Ascending aorta (tissue), 2 donors: Measurements from ENCODE around the gene RAD54L2. TPM values are rescaled to one million over a fixed set of nuclear protein-coding genes. Genes with fewer than 3 reads are reported as not detected.
"Not testable (repeated sequence)": the region's sequence is repeated elsewhere in the genome, so short reads cannot be mapped to it uniquely, and the experiment has no call there.

ENCODE experiments used
- DNase-seq, 2 donors: peaks; one replicate each; pipeline ENCODE4 v3.0.0-alpha.2; 2019; ENCODE audit warnings: low spot score in 2 of 2
- H3K27ac ChIP-seq, 2 donors: fragments of 200-600 bp; sonication (generic); one replicate each; pipeline ENCODE4 v1.5.1; 2016 to 2017; ENCODE audit warnings: mild to moderate bottlenecking in 1 of 2
- H3K27me3 ChIP-seq: fragments of 200-600 bp; sonication (generic); one replicate; pipeline ENCODE4 v1.5.1; 2017
- H3K36me3 ChIP-seq, 2 donors: fragments of 200-600 bp; sonication (generic); one replicate each; pipeline ENCODE4 v1.5.1; 2016
- H3K4me1 ChIP-seq, 2 donors: fragments of 200-600 bp; sonication (generic); one replicate each; pipeline ENCODE4 v1.5.1; 2016 to 2017; ENCODE audit warnings: mild to moderate bottlenecking in 1 of 2
- H3K4me3 ChIP-seq, 2 donors: fragments of 200-600 bp; sonication (generic); one replicate each; pipeline ENCODE4 v1.5.1; 2016 to 2017; ENCODE audit warnings: mild to moderate bottlenecking in 1 of 2
- H3K9me3 ChIP-seq, 2 donors: fragments of 200-600 bp; sonication (generic); one replicate each; pipeline ENCODE4 v1.5.1; 2016
- CTCF ChIP-seq, 3 experiments: fragments of 200-600 bp in 2 of 3; fragments of 450-650 bp in 1 of 3; sonication (generic) in 2 of 3; IDR thresholded peaks; one replicate each; pipeline ENCODE4 v1.5.1; 2016 to 2019; ENCODE audit warnings: antibody characterized with exemption in 3 of 3, mild to moderate bottlenecking in 1 of 3, moderate library complexity in 1 of 3
- intact Hi-C: fragments of 100-400 bp; cut with DNase I; formaldehyde crosslinking; loops from one replicate; pipeline ENCODE4 v1.15.1; 2023
- total RNA-seq: library from RNA; depleted of rRNA; stranded (reverse); fragments of >200 nt; gene quantifications from one replicate; pipeline ENCODE4 v1.1.0, GENCODE V29; 2016

Gene RAD54L2
- total RNA-seq, 1 donor from 2014 or later: 18.3 TPM

DNA sequence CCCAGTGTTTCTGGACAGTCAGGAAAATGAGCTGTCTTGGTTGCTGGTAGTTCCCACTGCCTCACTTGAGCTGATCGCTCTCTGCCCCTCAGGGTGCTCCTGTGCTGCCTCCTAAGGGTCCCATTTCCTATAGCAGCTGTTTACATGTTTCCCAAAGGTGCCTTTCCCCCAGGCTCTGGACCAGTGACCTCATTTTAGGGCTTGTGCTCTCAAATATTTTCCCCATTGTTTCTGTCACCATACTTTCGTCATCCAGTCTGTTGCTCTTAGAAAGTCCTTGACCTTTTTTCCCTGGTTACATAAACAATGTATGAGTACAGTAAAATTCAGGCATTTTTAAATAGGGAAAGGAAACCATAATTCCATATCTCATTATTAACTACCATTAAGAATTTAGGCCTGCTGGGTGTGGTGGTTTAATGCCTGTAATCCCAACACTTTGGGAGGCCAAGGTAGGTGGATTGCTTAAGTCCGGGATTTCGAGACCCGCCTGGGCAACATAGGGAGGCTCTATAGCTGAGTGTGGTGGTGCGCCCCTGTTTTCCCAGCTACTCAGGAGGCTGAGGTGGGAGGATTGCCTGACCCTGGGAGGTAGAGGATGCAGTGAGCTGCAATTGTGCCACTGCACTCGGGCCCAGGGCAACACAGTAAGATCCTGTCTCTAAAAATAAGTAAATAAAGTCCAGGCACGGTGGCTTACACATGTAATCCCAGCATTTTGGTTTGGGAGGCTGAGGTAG is 11.7 kb downstream of the RAD54L2 start:
- no peak overlapping the region for H3K27ac ChIP-seq
- H3K4me1 ChIP-seq: no peaks in the 10 kb centered on the region
- peaks cover 10 to 24% of the 10 kb centered on the region in 2 donors for H3K36me3 ChIP-seq
- H3K4me3 ChIP-seq: no peak overlapping the region
- no peak for DNase-seq
- no peaks in the 10 kb centered on the region for H3K27me3 ChIP-seq
- intact Hi-C loops: no loop called here
- no peak for TF ChIP-seq CTCF (IDR thresholded peaks at IDR 0.05)
- no peaks in the 10 kb centered on the region for H3K9me3 ChIP-seq

DNA sequence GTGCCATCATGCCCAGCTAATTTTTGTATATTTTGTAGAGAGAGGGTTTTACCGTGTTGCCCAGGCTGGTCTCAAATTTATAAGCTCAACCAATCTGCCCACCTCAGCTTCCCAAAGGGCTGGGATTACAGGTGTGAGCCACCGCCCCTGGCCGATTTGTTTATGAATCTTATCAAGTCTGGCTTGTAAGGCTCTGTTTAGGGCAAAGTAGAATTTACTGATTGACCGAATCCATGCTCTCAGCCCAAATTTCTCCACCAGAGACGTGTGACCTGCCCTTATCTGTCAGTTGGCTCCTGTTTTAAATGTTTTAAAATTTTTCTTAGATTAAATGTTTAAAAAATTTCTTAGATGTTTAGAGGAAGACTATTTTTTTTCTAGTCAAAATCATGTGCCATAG is 19.5 kb downstream of the RAD54L2 start:
- no peak for DNase-seq
- H3K36me3 ChIP-seq: peaks cover 6 to 21% of the 10 kb centered on the region in 2 donors
- no peak for TF ChIP-seq CTCF (IDR thresholded peaks at IDR 0.05)

GRCh38 chr3:51559411-51559888 is 20.9 kb downstream of the RAD54L2 start:
- no peak overlapping the region for H3K27ac ChIP-seq
- DNase-seq: no peak
- intact Hi-C loops: no loop called here

More for the DNA sequence above, 19.5 kb downstream of the RAD54L2 start:
- Histone ChIP-seq H3K27me3 (no peaks in the 10 kb centered on the region), H3K9me3 (no peaks in the 10 kb centered on the region), H3K4me3 (no peak overlapping the region), H3K4me1 (no peaks in the 10 kb centered on the region), H3K27ac (no peak overlapping the region)
- intact Hi-C loops: no loop called here

GRCh38 chr3:51559961-51560360 is 21.4 kb downstream of the RAD54L2 start:
- intact Hi-C loops: no loop called here
- H3K4me1 ChIP-seq: no peaks in the 10 kb centered on the region
- no peak for DNase-seq
- no peak overlapping the region for H3K4me3 ChIP-seq
- TF ChIP-seq CTCF (IDR thresholded peaks at IDR 0.05): no peak
- no peaks in the 10 kb centered on the region for H3K27me3 ChIP-seq
- no peaks in the 10 kb centered on the region for H3K9me3 ChIP-seq
- no peak overlapping the region for H3K27ac ChIP-seq
- H3K36me3 ChIP-seq: peaks cover 0 to 14% of the 10 kb centered on the region in 2 donors

More at GRCh38 chr3:51559411-51559888, 20.9 kb downstream of the RAD54L2 start:
- H3K9me3 ChIP-seq: no peaks in the 10 kb centered on the region
- H3K27me3 ChIP-seq: no peaks in the 10 kb centered on the region
- no peaks in the 10 kb centered on the region for H3K4me1 ChIP-seq
- TF ChIP-seq CTCF (IDR thresholded peaks at IDR 0.05): no peak
- H3K36me3 ChIP-seq: peaks cover 0 to 17% of the 10 kb centered on the region in 2 donors
- no peak overlapping the region for H3K4me3 ChIP-seq

GRCh38 chr3:51562403-51562802 is 23.9 kb downstream of the RAD54L2 start:
- H3K4me3 ChIP-seq, H3K4me1 ChIP-seq, H3K27me3 ChIP-seq, H3K27ac ChIP-seq, DNase-seq, H3K9me3 ChIP-seq, intact Hi-C loops, H3K36me3 ChIP-seq: not testable (repeated sequence)

GRCh38 chr3:51568036-51568435 is 29.5 kb downstream of the RAD54L2 start:
- Histone ChIP-seq H3K27ac (no peak overlapping the region), H3K4me3 (no peak overlapping the region), H3K36me3 (peaks cover 0 to 4% of the 10 kb centered on the region in 2 donors), H3K4me1 (no peaks in the 10 kb centered on the region), H3K9me3 (no peaks in the 10 kb centered on the region), H3K27me3 (no peaks in the 10 kb centered on the region)
- no peak for TF ChIP-seq CTCF (IDR thresholded peaks at IDR 0.05)
- intact Hi-C loops: no loop called here
- no peak for DNase-seq
